ENCODE measurements around the gene RRM2.
"Not testable (repeated sequence)": the region's sequence is repeated elsewhere in the genome, so short reads cannot be mapped to it uniquely, and the experiment has no call there.

Gene RRM2

DNA sequence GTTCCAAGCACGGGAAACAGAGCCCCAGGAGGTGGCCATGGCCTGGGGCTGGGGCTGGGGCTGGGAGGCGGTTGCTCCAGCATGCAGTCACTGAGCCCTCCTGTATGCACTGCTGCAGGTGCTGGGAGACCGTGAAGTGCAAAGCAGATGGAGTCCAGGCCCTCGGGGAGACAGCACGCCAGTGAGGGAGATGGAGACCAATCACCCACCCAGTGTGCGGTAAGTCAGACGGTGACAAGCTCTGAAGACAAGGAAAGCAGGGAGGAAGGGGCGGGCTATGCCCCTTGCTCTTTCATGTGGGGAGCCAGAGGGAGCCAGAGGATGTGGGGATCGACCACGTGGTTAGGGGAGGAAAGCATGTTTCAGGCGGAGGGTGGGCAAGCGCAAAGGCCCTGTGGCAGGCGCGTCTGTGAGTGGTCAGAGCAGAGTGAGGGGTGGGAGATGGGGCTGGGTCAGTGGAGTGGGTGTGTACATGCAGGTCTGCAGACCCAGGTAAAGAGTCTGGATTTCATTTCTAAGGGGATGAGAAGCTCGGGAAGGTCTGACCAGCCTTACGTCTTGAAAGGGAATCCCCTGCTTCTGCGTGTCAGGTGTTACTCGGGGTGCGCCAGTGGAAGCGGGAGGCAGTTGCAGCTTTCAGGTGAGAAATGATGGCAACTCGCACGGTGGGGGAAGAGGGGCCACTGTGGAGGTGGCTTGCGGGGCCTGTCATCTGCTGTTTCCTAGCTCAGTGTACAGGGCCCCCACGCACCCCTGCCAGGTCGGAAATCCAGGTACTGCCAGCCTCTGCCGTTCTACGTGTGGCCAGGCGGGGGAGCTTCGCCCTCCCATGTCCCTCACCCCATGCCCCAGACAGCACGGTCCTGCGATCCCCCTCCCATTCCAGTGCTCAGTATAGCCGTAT lies 19.4 kb downstream of the RRM2 start:
- DNase-seq (ENCODE audit: extremely low read depth, low read depth): no peak
- TF ChIP-seq, protein P1, sequence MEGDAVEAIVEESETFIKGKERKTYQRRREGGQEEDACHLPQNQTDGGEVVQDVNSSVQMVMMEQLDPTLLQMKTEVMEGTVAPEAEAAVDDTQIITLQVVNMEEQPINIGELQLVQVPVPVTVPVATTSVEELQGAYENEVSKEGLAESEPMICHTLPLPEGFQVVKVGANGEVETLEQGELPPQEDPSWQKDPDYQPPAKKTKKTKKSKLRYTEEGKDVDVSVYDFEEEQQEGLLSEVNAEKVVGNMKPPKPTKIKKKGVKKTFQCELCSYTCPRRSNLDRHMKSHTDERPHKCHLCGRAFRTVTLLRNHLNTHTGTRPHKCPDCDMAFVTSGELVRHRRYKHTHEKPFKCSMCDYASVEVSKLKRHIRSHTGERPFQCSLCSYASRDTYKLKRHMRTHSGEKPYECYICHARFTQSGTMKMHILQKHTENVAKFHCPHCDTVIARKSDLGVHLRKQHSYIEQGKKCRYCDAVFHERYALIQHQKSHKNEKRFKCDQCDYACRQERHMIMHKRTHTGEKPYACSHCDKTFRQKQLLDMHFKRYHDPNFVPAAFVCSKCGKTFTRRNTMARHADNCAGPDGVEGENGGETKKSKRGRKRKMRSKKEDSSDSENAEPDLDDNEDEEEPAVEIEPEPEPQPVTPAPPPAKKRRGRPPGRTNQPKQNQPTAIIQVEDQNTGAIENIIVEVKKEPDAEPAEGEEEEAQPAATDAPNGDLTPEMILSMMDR (IDR thresholded peaks at IDR 0.05; ENCODE audit: low read depth, low read length): peak; percentile 44

DNA sequence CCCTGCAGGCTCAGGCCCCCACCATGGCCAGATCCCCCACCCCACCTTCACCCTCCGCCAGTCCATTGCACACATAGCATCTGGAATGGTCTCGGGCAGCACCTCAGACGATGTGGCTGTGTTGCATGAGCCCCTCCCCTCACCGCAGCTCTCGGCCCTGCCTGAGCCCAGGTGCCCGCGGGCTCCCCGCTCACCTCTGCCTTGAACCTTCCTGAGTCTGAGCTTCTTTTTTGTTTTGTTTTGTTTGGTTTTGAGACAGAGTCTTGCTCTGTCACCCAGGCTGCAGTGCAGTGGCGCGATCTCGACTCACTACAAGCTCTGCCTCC lies 20.1 kb downstream of the RRM2 start:
- no peak for DNase-seq (ENCODE audit: extremely low read depth, low read depth)
- TF ChIP-seq, protein P1 (IDR thresholded peaks at IDR 0.05; ENCODE audit: low read depth, low read length): no peak

DNA sequence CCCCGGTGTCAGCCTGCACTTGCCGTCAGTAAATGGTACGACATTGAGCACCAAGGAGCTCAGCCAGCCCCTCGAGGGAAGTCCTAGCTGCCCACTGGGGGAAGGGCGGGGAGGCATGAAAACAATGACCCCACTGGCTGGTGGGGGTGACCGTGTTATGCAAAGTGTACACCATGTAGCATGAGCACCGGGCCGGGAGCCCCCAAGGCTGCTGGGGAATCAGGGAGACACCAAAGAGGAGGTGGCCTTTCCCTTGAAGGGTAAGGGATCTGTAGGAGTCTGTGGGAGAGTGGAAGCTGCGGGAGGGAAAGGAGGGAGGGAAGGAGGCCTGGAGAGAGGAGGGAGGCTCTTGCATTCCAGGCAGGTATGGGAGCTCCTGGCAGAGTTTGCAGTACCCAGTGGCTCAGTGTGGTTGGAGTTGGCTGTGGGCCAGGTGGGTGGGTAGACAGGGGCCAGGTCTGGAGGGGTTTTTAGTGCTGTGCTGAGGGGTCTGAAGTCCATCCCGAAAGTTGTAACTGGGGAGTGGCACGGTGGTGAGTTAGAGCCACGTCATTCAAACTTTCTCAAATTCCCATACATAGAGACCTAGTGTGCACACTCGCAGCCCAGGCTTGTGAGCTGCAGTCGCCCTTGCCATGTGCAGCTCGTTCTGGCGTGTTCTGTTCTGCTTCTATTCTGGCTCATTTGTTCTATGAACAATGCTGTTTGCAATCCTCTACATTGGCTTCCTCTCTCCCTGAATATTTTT lies 22.4 kb downstream of the RRM2 start:
- TF ChIP-seq, protein P1 (IDR thresholded peaks at IDR 0.05; ENCODE audit: low read depth, low read length): no peak
- no peak for DNase-seq (ENCODE audit: extremely low read depth, low read depth)

DNA sequence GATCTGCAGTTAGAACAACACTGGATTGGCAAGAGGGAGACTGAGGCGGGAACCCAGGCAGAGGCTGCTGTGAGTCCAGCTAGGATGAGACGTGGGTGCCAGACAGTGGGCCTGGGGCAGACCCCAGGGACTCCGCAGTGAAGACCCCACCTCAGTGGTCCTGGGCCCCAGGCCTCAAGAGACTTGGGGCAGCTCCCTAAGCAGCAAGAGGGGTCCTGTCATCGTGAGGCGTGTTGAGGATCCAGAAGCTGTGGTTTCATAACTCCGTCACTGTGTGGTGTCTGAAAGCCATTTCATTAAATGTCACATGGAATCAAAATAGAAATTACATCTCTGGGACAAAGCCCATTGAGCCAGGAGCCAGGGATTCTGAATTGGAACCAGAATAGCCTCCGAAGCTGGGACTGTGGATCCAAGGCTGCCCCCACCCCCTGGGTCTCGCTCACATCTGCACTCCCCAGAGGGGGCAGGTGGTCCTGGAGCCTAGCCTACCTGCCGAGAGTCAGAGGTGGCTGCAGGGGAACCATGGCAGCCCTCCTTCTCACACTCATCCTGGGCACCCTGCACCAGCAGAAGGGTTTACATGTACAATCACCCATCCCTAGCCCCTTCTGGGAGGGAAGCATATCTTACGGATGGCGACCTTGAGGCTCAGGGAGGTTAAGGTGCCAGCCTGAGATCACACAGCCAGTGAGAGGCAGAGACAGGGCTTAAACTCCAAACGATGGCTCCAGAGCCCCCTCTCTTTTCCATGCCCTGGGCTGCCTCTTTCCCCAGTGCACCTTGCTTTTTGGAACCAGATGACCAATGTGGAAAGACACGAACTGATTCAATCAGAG lies 23.2 kb downstream of the RRM2 start:
- TF ChIP-seq, protein P1 (IDR thresholded peaks at IDR 0.05; ENCODE audit: low read depth, low read length): no peak
- no peak for DNase-seq (ENCODE audit: extremely low read depth, low read depth)

DNA sequence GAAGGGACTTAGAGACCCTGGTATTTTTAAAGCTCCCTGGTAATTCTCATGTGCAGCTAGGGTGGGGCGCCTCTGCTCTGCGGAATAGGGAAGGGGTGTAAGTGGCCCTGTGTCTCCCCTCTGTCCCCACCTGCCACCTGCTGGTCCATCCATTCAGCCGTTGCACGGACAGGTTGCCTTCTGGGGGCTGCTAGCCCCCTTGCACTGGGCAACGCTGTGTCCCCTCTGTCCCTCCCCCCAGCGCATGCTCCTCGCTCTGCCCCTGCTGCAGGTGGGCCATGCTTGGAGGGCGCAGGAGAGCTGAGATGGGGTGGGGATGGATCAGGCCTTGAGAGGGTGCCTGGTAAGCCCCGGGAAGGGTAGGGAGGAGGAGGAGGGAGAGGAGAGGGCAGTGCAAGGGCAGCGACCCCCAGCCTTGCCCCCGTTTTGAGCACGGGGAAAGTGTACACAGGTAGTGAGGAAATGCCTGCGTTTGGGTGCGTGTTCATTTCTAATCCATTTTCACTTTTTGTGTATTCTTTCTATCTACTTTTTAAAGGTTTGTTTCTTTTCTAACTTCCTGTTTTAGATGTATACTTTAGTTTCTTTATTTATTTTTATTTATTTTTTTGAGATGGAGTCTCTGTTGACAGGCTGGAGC lies 23.9 kb downstream of the RRM2 start:
- TF ChIP-seq, protein P1 (IDR thresholded peaks at IDR 0.05; ENCODE audit: low read depth, low read length): no peak

DNA sequence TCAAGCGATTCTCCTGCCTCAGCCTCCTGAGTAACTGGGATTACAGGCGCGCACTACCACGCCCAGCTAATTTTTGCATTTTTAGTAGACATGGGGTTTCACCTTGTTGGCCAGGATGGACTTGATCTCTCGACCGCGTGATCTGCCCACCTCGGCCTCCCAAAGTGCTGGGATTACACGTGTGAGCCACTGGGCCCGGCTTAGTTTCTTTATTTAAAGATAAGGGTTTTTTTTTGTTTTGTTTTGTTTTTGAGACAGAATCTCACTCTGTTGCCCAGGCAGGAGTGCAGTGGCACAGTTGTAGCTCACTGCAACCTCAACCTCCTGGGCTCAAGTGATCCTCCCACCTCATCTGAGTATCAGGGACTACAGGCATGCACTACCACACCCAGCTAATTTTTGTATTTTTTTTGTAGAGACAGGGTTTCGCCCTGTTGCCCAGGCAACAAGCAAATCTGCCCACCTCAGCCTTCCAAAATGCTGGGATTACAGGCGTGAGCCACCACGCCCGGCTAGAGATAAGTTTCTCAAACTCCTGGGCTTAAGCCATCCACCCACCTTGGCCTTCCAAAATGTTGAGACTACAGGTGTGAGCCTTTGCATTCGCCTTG lies 24.6 kb downstream of the RRM2 start:
- DNase-seq (ENCODE audit: extremely low read depth, low read depth): not testable (repeated sequence)

More for the DNA sequence above, 23.9 kb downstream of the RRM2 start:
- DNase-seq (ENCODE audit: extremely low read depth, low read depth): no peak

DNA sequence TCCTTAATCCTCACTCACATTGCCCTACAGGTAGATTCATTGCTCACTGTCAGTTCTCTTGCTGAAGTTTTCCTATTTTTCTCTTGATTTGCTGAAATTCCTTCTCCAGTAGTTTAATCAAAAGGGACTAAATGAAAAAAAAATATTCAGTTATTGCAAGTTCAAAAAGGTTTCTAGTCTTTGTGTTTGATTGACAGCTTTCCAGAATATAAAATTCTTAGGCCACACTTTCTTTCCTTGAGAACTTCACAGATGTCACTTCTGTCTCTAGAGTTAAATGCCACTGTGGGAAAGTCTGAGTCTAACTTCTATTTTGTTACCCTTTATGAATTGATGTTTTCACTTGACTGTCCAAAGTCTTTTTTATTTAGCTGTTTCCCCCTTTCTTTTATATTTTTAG lies 25.7 kb downstream of the RRM2 start:
- TF ChIP-seq, protein P1 (IDR thresholded peaks at IDR 0.05; ENCODE audit: low read depth, low read length): no peak
- DNase-seq (ENCODE audit: extremely low read depth, low read depth): no peak
